AG08396 (cell line): ENCODE data around the gene TBC1D5.
A peak's percentile ranks its signal among the peaks of the same experiment; 100 is the strongest.
"Not testable (repeated sequence)": the region's sequence is repeated elsewhere in the genome, so short reads cannot be mapped to it uniquely, and the experiment has no call there.

Experiments
- DNase-seq: peaks from one replicate; pipeline ENCODE4 v3.0.0; 2012; ENCODE audit warnings: low spot score, mixed read lengths

Gene TBC1D5

DNA sequence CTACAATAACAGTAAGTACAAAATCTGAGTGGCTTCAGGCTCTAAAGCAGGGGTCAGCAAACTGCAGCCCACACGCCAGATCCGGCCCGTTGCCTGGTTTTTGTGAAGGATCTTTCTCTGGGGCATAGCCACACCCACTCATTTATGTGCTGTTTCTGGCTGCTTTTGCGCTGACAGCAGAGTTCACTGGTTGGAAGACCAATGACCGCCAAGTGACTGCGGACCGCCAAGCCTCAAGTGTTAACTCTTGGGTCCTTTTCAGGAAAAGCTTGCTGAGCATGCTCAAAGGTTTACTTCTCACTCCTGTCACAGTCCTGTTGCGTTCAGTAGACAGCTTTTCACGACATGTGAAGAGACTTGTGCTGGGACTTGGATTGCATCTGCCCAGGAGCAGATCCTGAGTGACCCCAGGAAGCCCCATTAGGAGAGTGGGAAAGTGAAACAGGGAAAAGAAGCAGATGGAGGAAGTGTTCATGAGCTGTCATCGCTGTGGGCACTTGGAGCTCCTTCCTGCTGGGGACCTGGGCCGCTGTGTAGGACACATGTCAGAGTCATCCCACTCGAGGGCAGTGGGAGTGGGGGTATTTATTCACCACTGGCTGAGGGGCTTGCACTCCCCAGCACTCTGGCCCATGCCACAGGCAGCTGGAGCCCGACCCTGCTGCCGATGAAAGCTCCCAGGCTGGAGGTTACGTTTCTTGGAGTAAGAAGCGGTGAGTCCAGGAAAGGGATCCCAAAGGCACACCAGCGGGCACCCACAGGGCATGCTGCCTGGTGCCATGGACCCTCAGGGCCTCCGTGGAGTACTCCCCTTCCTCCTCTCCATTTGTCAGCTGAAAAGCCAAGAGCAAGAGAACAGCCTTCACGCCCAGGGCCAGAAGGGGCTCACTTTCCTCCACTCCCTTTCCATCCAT lies 608.5 kb downstream of the TBC1D5 start:
- no peak for DNase-seq

DNA sequence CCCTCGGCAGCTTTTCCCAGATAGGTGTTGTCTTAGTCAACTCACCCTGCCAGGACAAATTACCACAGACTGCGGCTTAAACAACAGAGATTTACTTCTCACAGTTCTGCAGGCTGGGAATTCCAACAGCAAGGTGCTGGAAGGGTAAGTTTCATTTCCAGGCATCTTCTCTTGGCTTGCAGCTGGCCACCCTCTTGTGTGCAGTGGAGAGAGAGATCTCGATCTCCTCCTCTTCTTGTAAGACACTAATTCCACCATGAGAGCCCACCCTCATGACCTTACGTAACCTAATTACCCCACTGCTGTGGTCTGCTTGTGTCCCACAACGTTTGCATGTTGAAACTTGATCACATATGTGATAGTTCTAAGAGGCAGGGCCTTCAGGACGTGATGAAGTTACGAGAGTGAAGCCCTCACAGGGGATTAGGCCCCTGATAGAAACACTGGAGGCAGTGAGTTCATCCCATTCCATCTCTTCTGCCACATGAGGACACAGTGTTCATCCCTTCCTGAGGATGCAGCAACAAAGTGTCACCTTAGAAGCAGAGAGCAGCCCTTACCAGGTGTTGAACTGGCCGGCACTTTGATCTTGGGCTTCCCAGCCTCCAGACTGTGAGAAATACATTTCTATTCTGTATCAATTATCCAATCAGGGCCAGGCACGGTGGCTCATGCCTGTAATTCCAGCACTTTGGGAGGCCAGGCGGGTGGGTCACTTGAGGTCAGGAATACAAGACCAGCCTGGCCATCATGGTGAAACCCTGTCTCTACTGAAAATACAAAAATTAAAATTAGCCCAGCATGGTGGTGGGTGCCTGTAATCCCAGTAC lies 609.9 kb downstream of the TBC1D5 start:
- DNase-seq = no peak

DNA sequence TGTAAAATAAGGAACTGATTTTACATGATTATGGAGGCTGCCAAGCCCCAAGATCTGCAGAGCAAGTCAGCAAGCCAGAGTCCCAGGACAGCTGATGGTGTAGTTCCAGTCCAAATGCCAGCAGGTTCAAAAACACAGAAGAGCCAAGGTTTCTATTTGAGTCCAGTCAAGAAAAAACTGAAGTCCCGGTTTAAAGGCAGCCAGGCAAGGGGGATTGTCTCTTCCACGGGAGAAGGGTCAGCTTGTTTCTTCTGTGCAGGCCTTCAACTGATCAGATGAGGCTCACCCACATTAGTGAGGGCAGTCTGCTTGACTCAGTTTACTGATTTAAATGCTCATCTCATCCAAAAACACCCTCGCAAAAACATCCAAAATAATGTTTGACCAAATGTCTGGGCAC lies 611.5 kb downstream of the TBC1D5 start:
- no peak for DNase-seq

DNA sequence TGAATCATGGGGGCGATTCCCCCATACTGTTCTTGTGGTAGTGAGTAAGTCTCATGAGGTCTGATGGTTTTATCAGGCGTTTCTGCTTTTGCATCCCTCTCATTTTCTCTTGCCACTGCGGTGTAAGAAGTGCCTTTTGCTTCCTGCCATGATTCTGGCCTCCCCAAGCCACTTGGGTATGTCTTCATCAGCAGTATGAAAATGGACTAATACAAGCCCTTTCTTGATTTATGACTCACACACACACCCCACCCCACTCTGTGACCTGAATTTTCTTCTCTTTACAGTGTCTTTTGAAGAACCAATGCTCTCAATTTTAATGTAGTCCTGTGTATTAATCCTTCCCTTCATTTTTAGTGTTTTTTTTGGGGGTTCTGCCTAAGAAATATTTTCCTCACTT lies 612.9 kb downstream of the TBC1D5 start:
- DNase-seq = no peak

DNA sequence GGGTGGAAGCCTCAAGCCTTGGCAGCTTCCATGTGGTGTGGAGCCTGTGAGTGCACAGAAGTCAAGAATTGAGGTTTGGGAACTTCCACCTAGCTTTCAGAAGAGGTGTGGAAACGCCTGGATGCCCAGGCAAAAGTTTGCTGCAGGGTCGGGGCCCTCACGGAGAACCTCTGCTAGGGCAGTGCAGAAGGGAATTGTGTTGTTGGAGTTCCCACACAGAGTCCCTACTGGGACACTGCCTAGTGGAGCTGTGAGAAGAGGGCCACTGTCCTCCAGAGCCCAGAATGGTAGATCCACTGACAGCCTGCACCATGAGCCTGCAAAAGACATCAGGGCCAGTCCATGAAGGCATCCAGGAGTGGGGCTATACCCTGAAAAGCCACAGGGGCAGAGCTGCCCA lies 613.8 kb downstream of the TBC1D5 start:
- not testable (repeated sequence) for DNase-seq

DNA sequence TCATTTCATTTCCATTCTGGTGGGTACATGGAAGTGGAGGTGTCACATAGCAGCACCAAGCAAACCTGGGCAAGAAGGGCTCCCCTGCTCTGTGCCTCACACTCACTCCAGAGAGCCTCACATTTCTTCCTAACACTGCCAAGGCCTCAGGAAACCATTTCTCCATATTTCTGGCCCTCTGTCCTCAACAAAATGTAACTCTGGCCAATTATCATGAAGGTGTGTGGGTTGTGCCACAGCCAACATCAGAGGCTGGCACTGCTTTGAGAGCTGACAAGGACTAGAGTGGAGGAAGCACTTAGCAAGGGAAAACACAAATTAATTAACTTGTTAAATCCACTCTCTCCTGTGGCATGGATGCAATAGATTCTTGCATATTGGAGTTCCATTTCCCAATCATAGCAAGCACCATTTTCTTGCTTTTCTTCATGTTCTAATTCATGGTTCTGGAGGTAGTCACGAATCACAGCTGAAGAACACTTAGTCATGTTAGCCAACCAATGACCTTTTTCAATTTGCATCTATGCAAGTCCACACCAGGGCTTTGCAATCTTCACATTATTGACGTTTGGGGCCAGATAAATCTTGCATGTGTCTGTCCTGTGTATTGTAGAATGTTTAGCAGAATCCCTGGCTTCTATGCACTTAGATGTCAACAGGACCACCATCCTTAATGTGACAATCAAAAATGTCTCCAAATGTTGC lies 616.5 kb downstream of the TBC1D5 start:
- DNase-seq = no peak

DNA sequence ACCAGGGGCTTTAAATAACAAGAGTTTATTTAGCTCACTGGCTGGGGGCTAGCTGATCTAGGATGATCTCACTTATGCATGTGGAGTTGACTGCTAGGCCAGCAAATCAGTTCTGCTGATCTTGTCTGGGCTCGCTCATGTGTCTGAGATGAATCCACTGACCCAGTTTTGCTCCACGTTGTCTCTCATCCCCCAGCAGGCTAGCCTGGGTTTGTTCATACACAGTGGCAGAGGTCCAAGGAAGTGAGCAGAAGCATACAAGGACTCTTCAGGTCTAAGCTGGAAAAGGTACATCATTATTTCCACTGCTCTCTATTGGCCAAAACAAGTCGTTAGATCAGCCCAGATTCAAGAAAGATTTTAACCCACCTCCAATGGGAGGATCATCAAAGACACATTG lies 619.7 kb downstream of the TBC1D5 start:
- no peak for DNase-seq

DNA sequence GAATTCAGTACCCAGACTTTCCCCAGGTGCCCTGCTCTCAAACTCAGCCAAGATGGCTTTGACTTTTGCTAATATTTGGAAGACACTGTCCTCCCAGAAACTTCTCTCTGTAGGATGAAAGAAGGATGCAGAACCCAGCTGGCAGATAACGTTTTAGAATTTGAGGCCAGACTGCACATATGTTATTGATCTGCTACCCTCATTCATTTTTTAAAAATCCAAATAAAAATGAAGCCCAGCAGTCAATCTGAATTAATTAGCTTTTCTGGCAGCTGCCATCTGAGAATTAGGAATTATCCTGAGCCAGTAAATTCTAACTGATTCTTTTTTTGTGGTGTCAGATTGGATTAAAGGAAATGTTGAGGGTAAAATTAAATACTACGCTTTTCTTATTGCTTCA lies 621.1 kb downstream of the TBC1D5 start:
- no peak for DNase-seq

DNA sequence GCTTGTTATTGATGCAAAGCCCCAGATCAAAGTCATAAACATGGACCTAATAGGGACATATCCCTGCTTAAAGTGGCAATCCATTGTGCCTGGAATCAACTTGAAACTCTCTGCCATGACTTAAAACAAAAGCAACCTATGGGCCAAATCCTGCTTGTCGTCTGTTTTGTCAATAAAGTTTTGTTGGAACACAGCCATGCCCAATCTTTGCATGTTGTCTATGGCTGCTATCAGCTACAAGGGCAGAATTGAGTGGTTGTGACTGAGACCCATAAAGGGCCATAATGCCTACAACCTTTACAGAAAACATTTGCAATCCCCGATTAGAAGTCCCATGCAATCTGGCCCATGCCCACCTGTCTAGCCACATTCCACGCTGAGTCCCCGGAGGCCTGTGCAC lies 622.3 kb downstream of the TBC1D5 start:
- no peak for DNase-seq

DNA sequence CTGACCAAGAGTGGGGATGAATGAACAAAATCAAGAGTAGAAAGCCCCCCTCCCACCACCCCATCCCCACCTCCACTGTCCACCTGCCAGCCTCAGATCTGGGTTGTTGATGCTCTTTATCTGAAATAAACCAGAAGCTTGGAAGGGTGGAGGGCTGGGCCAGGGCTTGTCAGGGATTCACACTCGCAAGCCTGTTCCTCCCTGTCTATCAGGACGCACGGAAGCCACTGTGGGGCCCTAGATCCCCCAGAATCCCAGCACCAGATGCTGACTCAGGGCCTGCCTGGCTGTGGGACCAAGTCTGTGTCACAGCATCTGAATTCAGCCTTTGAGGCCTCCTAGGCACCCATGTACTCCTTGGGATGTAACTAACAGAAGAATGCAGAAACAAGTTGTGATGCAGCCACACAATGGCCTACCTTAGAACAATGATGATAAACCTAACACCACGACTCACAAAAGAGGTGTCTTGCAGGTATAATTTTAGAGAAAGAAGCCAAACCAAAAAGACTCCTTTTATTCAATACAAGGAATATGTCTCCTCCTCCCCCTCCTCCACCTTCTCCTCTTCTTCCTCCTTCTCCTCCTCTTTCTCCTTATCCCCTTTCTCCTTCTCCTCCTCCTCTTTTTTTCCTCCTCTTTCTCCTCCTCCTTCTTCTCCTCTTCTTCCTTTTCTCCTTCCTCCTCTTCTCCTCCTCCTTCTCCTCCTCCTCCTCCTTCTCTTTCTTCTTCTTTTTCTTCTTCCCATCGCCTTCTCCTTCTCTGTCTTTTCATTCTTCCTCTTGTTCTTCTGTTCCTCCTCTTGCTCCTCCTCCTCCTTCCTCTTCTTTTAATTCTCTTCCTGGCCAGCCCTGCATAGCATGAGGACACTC lies 623.0 kb downstream of the TBC1D5 start:
- DNase-seq = no peak

DNA sequence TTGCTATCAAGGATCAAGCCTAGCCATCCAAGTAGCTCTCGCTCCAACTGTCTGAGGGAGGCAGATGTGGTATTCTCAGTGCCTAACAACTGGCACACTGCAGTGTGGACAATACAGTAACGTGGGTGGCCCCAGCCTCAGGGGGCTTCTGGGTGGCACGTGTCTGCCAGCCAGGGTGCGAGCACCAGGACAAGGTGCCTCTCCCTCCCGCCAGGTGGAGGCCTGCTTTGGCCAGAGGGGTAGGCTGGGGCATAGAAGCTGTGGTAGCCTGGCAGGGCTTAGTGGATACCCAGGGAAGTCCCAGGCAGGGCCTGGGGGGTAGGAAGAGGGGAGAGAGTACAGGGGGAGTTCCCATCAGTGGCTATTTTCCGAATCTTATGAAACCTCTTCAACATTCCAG lies 623.7 kb downstream of the TBC1D5 start:
- no peak for DNase-seq

DNA sequence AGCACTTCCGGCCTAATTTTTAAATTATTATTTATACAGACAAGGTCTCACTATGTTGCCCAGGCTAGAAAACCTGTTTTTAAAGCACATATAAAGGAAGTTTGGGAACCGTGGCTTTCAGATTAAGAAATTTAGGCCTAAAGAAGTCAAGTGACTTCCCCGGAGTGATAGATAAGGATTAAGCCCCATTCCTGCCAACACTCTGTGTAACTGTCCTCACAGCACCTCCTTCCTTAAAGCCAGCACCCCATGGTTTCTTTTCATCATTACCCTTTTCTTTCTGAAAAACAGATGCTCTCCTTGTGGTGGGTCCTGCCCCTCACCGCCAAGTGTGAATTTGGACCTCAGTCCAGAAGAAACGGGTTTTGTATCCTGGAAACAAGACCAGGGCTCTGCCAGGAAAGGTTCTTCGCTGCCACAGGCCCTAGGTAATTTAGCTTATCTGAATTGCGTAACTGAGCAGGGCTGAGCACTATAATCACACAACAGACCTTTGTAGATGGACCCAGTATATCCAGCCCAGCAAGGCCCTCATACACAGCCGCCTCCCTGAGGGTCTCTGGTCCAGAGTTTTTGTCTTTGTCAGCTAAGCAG lies 626.3 kb downstream of the TBC1D5 start:
- no peak for DNase-seq

DNA sequence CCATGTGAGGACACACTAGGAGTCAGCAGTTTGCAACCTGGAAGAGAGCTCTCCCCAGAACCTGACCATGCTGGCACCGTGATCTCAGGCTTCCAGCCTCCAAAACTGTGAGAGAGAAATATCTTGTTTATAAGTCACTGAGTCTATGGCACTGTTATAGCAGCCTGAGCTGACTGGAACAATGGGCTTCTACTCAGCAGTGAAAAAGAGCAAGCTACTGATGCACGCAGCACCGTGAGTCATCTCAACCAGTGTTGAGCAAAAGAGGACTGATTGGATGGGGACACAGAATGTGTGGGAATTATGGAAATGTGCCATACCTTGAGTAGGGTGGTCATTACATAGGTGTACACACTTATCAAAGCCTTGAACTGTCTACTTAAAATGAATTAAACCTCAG lies 627.2 kb downstream of the TBC1D5 start:
- DNase-seq = no peak

DNA sequence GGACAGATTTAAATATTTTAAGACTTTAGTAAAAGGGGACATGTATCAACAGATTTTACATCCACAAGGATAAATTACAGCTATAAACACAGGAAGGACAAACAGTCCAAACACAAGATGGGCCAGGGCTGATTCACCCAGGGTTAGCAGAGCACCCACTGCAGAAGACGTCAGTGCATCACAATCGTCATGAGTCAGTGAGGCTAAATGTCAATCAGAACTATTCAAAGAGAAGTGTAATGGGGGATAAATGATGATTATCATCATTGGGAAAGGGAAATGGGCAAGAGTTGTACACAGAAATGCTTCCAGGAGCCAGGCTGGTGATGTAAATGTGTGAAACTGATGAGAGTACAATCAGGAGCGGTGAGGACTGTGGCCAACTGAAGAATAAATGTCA lies 630.8 kb downstream of the TBC1D5 start:
- peak; percentile 24 for DNase-seq

DNA sequence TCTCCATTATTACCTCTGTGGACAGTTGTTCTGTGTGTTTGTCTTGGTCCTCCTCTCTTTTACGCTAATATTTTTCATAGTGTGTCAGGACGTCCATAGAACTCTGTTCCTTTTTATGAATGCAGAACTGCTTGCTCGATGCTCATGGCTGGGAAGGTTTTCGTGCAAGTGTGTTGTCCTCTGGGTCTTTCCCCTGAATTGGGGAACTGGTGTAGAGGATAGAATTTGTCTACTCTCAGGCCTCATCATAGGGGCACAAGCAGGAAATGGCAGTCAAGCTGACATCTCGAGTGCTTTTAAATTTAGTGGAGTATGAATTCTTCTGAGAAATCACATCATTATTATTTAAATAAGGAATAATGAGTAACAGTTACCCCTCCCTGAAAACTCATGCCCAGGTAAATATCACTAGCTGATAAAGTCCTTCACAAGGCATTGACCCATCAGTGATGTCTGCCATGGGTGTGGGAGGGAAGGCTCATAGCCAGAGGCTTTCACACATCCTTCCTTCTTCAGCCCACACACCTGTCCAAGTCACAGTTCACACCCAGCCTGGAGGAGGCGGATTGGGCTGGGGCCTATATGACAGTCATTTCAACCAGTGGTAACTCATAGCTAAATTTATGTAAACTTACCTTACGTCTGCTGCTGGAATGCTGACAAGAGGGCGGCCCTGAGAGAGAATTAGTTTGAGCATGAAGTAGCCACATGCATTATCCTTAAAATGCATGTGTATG lies 631.6 kb downstream of the TBC1D5 start:
- no peak for DNase-seq
